DOHH2 (cell line): ENCODE results near the gene SLC16A7.

ENCODE experiments used
- H3F3A ChIP-seq: fragments of 200-600 bp; sonication (generic), shearing (Covaris generic); 2 replicates; pipeline ENCODE4 v1.6.0; 2016; ENCODE audit warnings: antibody characterized with exemption, mild to moderate bottlenecking; ENCODE audit not compliant: control insufficient read depth, insufficient read depth
- H3K27ac ChIP-seq: fragments of 200-600 bp; sonication (generic); 2 replicates; pipeline ENCODE4 v1.5.1; 2014; ENCODE audit warnings: low read depth, mild to moderate bottlenecking, low read length, moderate library complexity
- H3K27me3 ChIP-seq: fragments of 200-600 bp; sonication (generic); 2 replicates; pipeline ENCODE4 v1.6.1; 2014; ENCODE audit warnings: mild to moderate bottlenecking, low read length, mixed read lengths; ENCODE audit not compliant: control insufficient read depth
- H3K36me3 ChIP-seq: fragments of 200-600 bp; sonication (generic); 2 replicates; pipeline ENCODE4 v1.6.1; 2014; ENCODE audit warnings: mild to moderate bottlenecking, low read length, moderate library complexity, mixed read lengths; ENCODE audit not compliant: control insufficient read depth
- H3K4me1 ChIP-seq: fragments of 200-600 bp; sonication (generic); 2 replicates; pipeline ENCODE4 v1.6.1; 2014; ENCODE audit warnings: mild to moderate bottlenecking, low read length, mixed read lengths; ENCODE audit not compliant: control insufficient read depth
- H3K4me2 ChIP-seq: fragments of 200-600 bp; sonication (generic); 2 replicates; pipeline ENCODE4 v1.6.0; 2014; ENCODE audit warnings: mild to moderate bottlenecking, low read length, moderate library complexity
- H3K4me3 ChIP-seq: fragments of 200-600 bp; sonication (generic); 2 replicates; pipeline ENCODE4 v1.5.1; 2014; ENCODE audit warnings: mild to moderate bottlenecking, low read length, mixed read lengths
- H3K79me2 ChIP-seq: fragments of 200-600 bp; sonication (generic); 2 replicates; pipeline ENCODE4 v1.6.1; 2014; ENCODE audit warnings: mild to moderate bottlenecking, low read length, mixed read lengths; ENCODE audit not compliant: control insufficient read depth
- H3K9me2 ChIP-seq: fragments of 200-600 bp; sonication (generic); replicated peaks from 2 replicates; pipeline ENCODE4 v1.6.1; 2014; ENCODE audit warnings: mild to moderate bottlenecking, low read length, mixed read lengths; ENCODE audit not compliant: control insufficient read depth
- H3K9me3 ChIP-seq: fragments of 200-600 bp; sonication (generic); 2 replicates; pipeline ENCODE4 v1.6.1; 2014; ENCODE audit warnings: antibody characterized with exemption, low read length, mixed read lengths; ENCODE audit not compliant: control insufficient read depth, insufficient read depth
- H4K20me1 ChIP-seq: fragments of 200-600 bp; sonication (generic); 2 replicates; pipeline ENCODE4 v1.6.0; 2014; ENCODE audit warnings: low read depth, mild to moderate bottlenecking, antibody characterized with exemption, low read length, moderate library complexity; ENCODE audit not compliant: control insufficient read depth, insufficient read depth
- EZH2phosphoT487 ChIP-seq: fragments of 200-600 bp; sonication (generic); IDR thresholded peaks from 2 replicates; pipeline ENCODE4 v1.6.1; 2017; ENCODE audit warnings: borderline replicate concordance, mild to moderate bottlenecking, antibody characterized with exemption, low read length, moderate library complexity, mixed read lengths
- TF ChIP-seq, protein P1 (sequence below): fragments of 200-600 bp; sonication (generic); IDR thresholded peaks from one replicate; pipeline ENCODE4 v1.5.1; 2014; ENCODE audit warnings: antibody characterized with exemption, mild to moderate bottlenecking, low read depth, low read length; ENCODE audit not compliant: poor library complexity, severe bottlenecking

Gene SLC16A7

GRCh38 chr12:59700153-59700450 is 104.3 kb downstream of the SLC16A7 start:
- Histone ChIP-seq H3F3A (no peaks in the 10 kb centered on the region), H3K4me1 (no peaks in the 10 kb centered on the region), H3K79me2 (peaks cover 3% of the 10 kb centered on the region; the same call in 1 of the 2 replicates), H3K4me3 (no peak overlapping the region), H3K27ac (no peak overlapping the region), H3K9me2 (no peaks in the 10 kb centered on the region), H3K36me3 (peaks cover 8% of the 10 kb centered on the region), H3K4me2 (no peak overlapping the region), H3K27me3 (no peaks in the 10 kb centered on the region), H4K20me1 (no peaks in the 10 kb centered on the region), H3K9me3 (no peaks in the 10 kb centered on the region)
- TF ChIP-seq EZH2phosphoT487: no peak
- TF ChIP-seq, protein P1, sequence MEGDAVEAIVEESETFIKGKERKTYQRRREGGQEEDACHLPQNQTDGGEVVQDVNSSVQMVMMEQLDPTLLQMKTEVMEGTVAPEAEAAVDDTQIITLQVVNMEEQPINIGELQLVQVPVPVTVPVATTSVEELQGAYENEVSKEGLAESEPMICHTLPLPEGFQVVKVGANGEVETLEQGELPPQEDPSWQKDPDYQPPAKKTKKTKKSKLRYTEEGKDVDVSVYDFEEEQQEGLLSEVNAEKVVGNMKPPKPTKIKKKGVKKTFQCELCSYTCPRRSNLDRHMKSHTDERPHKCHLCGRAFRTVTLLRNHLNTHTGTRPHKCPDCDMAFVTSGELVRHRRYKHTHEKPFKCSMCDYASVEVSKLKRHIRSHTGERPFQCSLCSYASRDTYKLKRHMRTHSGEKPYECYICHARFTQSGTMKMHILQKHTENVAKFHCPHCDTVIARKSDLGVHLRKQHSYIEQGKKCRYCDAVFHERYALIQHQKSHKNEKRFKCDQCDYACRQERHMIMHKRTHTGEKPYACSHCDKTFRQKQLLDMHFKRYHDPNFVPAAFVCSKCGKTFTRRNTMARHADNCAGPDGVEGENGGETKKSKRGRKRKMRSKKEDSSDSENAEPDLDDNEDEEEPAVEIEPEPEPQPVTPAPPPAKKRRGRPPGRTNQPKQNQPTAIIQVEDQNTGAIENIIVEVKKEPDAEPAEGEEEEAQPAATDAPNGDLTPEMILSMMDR: no peak

DNA sequence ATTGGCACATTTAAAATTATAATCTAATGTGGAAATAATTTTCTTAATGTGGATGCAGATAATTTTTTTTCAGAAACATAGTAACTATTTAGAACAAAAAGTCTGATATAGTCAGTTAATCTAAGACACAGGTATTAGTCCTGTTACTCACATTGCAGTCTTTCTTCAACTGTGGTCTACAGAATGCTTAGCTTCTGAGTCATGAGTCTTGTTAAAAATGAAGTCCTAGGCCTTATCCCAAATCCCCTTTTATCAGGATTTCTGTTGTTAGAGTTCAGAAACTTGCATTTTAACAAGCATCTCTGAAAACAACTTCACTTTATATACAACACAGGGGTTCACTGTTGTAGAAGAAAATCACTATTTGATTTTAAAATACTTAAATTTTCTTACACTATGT is 112.2 kb downstream of the SLC16A7 start:
- no peaks in the 10 kb centered on the region for H3K79me2 ChIP-seq
- H4K20me1 ChIP-seq: no peaks in the 10 kb centered on the region
- no peak overlapping the region for H3K4me3 ChIP-seq
- H3F3A ChIP-seq: no peaks in the 10 kb centered on the region
- H3K36me3 ChIP-seq: peaks cover 38% of the 10 kb centered on the region
- no peak for TF ChIP-seq EZH2phosphoT487
- TF ChIP-seq, protein P1: no peak
- H3K4me2 ChIP-seq: no peak overlapping the region
- no peaks in the 10 kb centered on the region for H3K4me1 ChIP-seq
- no peaks in the 10 kb centered on the region for H3K9me2 ChIP-seq
- H3K27ac ChIP-seq: no peak overlapping the region
- no peaks in the 10 kb centered on the region for H3K9me3 ChIP-seq
- no peaks in the 10 kb centered on the region for H3K27me3 ChIP-seq

DNA sequence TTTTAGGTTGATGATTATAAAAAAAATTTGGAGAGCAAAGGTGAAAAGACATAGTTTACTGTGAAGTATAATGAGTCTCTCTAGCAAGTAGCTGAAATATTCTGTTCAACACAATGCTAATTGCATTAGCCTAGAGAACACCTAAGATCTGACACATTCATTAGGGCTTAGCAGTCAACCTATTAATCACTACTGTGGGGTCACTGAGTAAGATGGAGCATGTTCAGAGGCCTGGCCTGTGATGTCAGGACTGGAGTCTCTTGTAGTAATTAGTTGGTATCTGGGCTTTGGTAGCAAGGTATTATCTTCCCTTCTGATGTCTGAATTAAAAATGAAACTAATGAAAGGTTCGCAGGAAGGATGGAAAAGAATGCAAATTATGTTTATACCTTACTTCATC is 112.7 kb downstream of the SLC16A7 start:
- H3K9me2 ChIP-seq: no peaks in the 10 kb centered on the region
- no peak overlapping the region for H3K4me2 ChIP-seq
- no peak for TF ChIP-seq EZH2phosphoT487
- TF ChIP-seq, protein P1: no peak
- H3K79me2 ChIP-seq: no peaks in the 10 kb centered on the region
- H3K27me3 ChIP-seq: no peaks in the 10 kb centered on the region
- peaks cover 38% of the 10 kb centered on the region for H3K36me3 ChIP-seq
- no peak overlapping the region for H3K4me3 ChIP-seq
- H4K20me1 ChIP-seq: no peaks in the 10 kb centered on the region
- H3K9me3 ChIP-seq: no peaks in the 10 kb centered on the region
- H3K27ac ChIP-seq: no peak overlapping the region
- no peaks in the 10 kb centered on the region for H3K4me1 ChIP-seq
- H3F3A ChIP-seq: no peaks in the 10 kb centered on the region
